Sigmoid colon (tissue), 7 donors: ENCODE measurements around the gene ELK1. TPM values are rescaled to one million over a fixed set of nuclear protein-coding genes. Genes with fewer than 3 reads are reported as not detected.
"Not testable (repeated sequence)": the region's sequence is repeated elsewhere in the genome, so short reads cannot be mapped to it uniquely, and the experiment has no call there.

Experiments used
- DNase-seq: peaks from one replicate; pipeline ENCODE4 v3.0.0-alpha.2; 2019
- H3K27ac ChIP-seq, 4 donors: fragments of 200-600 bp; sonication (generic); one replicate each; pipeline ENCODE4 v1.5.1; 2016 to 2019; ENCODE audit warnings: mild to moderate bottlenecking in 1 of 4
- H3K27me3 ChIP-seq, 3 donors: fragments of 200-600 bp; sonication (generic); one replicate each; pipeline ENCODE4 v1.5.1; 2019; ENCODE audit warnings: mild to moderate bottlenecking in 1 of 3
- H3K36me3 ChIP-seq, 4 donors: fragments of 200-600 bp; sonication (generic); one replicate each; pipeline ENCODE4 v1.5.1; 2016 to 2019
- H3K4me1 ChIP-seq, 4 donors: fragments of 200-600 bp; sonication (generic); one replicate each; pipeline ENCODE4 v1.5.1; 2017 to 2019
- H3K4me3 ChIP-seq, 4 donors: fragments of 200-600 bp; sonication (generic); one replicate each; pipeline ENCODE4 v1.5.1; 2017 to 2019; ENCODE audit warnings: mild to moderate bottlenecking in 2 of 4, moderate library complexity in 1 of 4
- H3K9me3 ChIP-seq, 4 donors: fragments of 200-600 bp in 3 of 4; sonication (generic) in 3 of 4; one replicate each; pipeline versions ENCODE4 v1.5.1 to v1.6.1; 2013 to 2019
- CTCF ChIP-seq, 4 experiments: fragments of 450-650 bp in 3 of 4; fragments of 200-600 bp in 1 of 4; IDR thresholded peaks; one replicate each; pipeline ENCODE4 v1.5.1; 2016 to 2019; ENCODE audit warnings: antibody characterized with exemption in 4 of 4, mild to moderate bottlenecking in 3 of 4, moderate library complexity in 2 of 4
- EP300 ChIP-seq, 4 donors: sonication (generic); formaldehyde crosslinking; IDR thresholded peaks; one replicate each; pipeline ENCODE4 v1.6.1; 2017; ENCODE audit warnings: antibody characterized with exemption in 4 of 4
- POLR2A ChIP-seq, 2 donors: fragments of 450-650 bp; IDR thresholded peaks; one replicate each; pipeline ENCODE4 v1.6.1; 2016; ENCODE audit warnings: antibody characterized with exemption in 2 of 2, mild to moderate bottlenecking in 2 of 2, moderate library complexity in 2 of 2
- POLR2AphosphoS5 ChIP-seq, 4 donors: sonication (generic); formaldehyde crosslinking; IDR thresholded peaks; one replicate each; pipeline ENCODE4 v1.6.1; 2017; ENCODE audit warnings: antibody characterized with exemption in 4 of 4
- WGBS, 2 donors: extraction: QIAGEN DNeasy Blood & Tissue Kit; methylation state at CpG; one replicate each; pipeline ENCODE4 v1.1.7; 2013; 5-methylcytosine and 5-hydroxymethylcytosine counted together
- intact Hi-C: fragments of 100-400 bp; cut with DNase I; formaldehyde crosslinking; loops from one replicate; pipeline ENCODE4 v1.15.1; 2023
- polyA plus RNA-seq, 3 donors: library from polyadenylated mRNA; stranded (reverse); fragments of 200-250 nt; gene quantifications; one replicate each; pipeline ENCODE4 v1.2.3, GENCODE V29; 2013
- total RNA-seq, 4 donors: library from RNA; depleted of rRNA; stranded (reverse); fragments of >200 nt; gene quantifications; one replicate each; pipeline ENCODE4 v1.1.0, GENCODE V29; 2016
- donor health status: healthy with polysubstance abuse.
- donor health status: Bipolar disorder and iron deficiency.
- donor health status: healthy.

The ELK1 gene
- total and polyA plus RNA-seq, 7 donors, result 12.1 to 22.3 (median 17.2) TPM

GRCh38 chrX:47605024-47605423 lies 45.3 kb downstream of the ELK1 start:
- TF ChIP-seq POLR2A (IDR thresholded peaks at IDR 0.05), result no peak
- TF ChIP-seq CTCF (IDR thresholded peaks at IDR 0.05), result no peak
- no peak for TF ChIP-seq POLR2AphosphoS5 (IDR thresholded peaks at IDR 0.05)
- intact Hi-C loops, result no loop called here
- Histone ChIP-seq H3K4me1 (no peaks in the 10 kb centered on the region), H3K27me3 (no peaks in the 10 kb centered on the region), H3K4me3 (no peak overlapping the region), H3K27ac (no peak overlapping the region), H3K36me3 (no peaks in the 10 kb centered on the region), H3K9me3 (no peaks in the 10 kb centered on the region)
- WGBS, 2 donors, result 41 to 69% methylated on average over 9 of the region's 9 CpGs
- DNase-seq, result no peak

- H3K36me3 ChIP-seq, result not testable (repeated sequence)
These were observed 47.2 kb downstream of the ELK1 start for GRCh38 chrX:47603125-47603524.

GRCh38 chrX:47597222-47597621 lies 53.1 kb downstream of the ELK1 start:
- Histone ChIP-seq H3K27ac (no peak overlapping the region), H3K4me1 (no peaks in the 10 kb centered on the region), H3K27me3 (no peaks in the 10 kb centered on the region), H3K36me3 (no peaks in the 10 kb centered on the region), H3K9me3 (peaks cover 0 to 3% (median 0%) of the 10 kb centered on the region in 4 donors), H3K4me3 (no peak overlapping the region)
- TF ChIP-seq CTCF (IDR thresholded peaks at IDR 0.05) (no peak), POLR2A (IDR thresholded peaks at IDR 0.05) (no peak), POLR2AphosphoS5 (IDR thresholded peaks at IDR 0.05) (no peak), EP300 (IDR thresholded peaks at IDR 0.05) (no peak)
- intact Hi-C loops, result no loop called here
- no peak for DNase-seq
- WGBS, 2 donors, result 89 to 91% methylated on average over 3 of the region's 3 CpGs

More at GRCh38 chrX:47603125-47603524, 47.2 kb downstream of the ELK1 start:
- H3K4me1 ChIP-seq, DNase-seq, H3K27ac ChIP-seq, H3K4me3 ChIP-seq, H3K9me3 ChIP-seq, intact Hi-C loops, H3K27me3 ChIP-seq: not testable (repeated sequence)
- 96 to 98% methylated on average over 4 of the region's 4 CpGs for WGBS, 2 donors

GRCh38 chrX:47596256-47596655 lies 54.1 kb downstream of the ELK1 start:
- Histone ChIP-seq H3K27me3 (no peaks in the 10 kb centered on the region), H3K4me3 (no peak overlapping the region), H3K9me3 (peaks cover 0 to 3% (median 0%) of the 10 kb centered on the region in 4 donors), H3K36me3 (no peaks in the 10 kb centered on the region), H3K4me1 (no peaks in the 10 kb centered on the region), H3K27ac (no peak overlapping the region)
- TF ChIP-seq EP300 (IDR thresholded peaks at IDR 0.05) (no peak), POLR2A (IDR thresholded peaks at IDR 0.05) (no peak)
- WGBS, 2 donors, result 84% methylated on average over 2 of the region's 2 CpGs
- intact Hi-C loops, result no loop called here
- DNase-seq, result no peak

- 58 to 65% methylated on average over 1 of the region's 1 CpG for WGBS, 2 donors
- no peak overlapping the region for H3K4me3 ChIP-seq
These were observed 54.6 kb downstream of the ELK1 start for GRCh38 chrX:47595716-47596251.

GRCh38 chrX:47593522-47593921 lies 56.8 kb downstream of the ELK1 start:
- Histone ChIP-seq H3K4me1 (no peaks in the 10 kb centered on the region), H3K9me3 (peaks cover 0 to 3% (median 0%) of the 10 kb centered on the region in 4 donors), H3K27ac (no peak overlapping the region), H3K27me3 (no peaks in the 10 kb centered on the region), H3K4me3 (no peak overlapping the region), H3K36me3 (no peaks in the 10 kb centered on the region)
- TF ChIP-seq POLR2A (IDR thresholded peaks at IDR 0.05) (no peak), CTCF (IDR thresholded peaks at IDR 0.05) (no peak), EP300 (IDR thresholded peaks at IDR 0.05) (no peak), POLR2AphosphoS5 (IDR thresholded peaks at IDR 0.05) (no peak)
- DNase-seq, result no peak
- 77 to 83% methylated on average over 4 of the region's 4 CpGs for WGBS, 2 donors
- intact Hi-C loops, result no loop called here

More at GRCh38 chrX:47595716-47596251, 54.6 kb downstream of the ELK1 start:
- no peak overlapping the region for H3K27ac ChIP-seq
- no peaks in the 10 kb centered on the region for H3K4me1 ChIP-seq
- H3K36me3 ChIP-seq, result no peaks in the 10 kb centered on the region
- peaks cover 0 to 3% (median 0%) of the 10 kb centered on the region in 4 donors for H3K9me3 ChIP-seq
- intact Hi-C loops, result no loop called here
- no peak for TF ChIP-seq POLR2A (IDR thresholded peaks at IDR 0.05)
- no peak for DNase-seq
- no peaks in the 10 kb centered on the region for H3K27me3 ChIP-seq
